NT2/D1 (cell line): Measurements from ENCODE around the gene COX6A2.
A peak's percentile ranks its signal among the peaks of the same experiment; 100 is the strongest.

Experiments used
- YY1 ChIP-seq: IDR thresholded peaks from 2 replicates; pipeline ENCODE4 v1.6.1; 2011; ENCODE audit not compliant: insufficient read length, insufficient read depth
- ZNF274 ChIP-seq: IDR thresholded peaks from 2 replicates; pipeline ENCODE4 v1.6.1; 2011; ENCODE audit warnings: mild to moderate bottlenecking, low read depth, low read length

- TF ChIP-seq ZNF274 (peak; percentile 69), YY1 (no peak)
Observed at GRCh38 chr16:31421587-31421986, 6.6 kb downstream of the COX6A2 start.
